ENCODE data around the gene STAT6. TPM values are rescaled to one million over a fixed set of nuclear protein-coding genes. Genes with fewer than 3 reads are reported as not detected.

The STAT6 gene
- total and polyA plus RNA-seq, 2 donors (not counting 1 experiment from before 2014, with no cell fraction given), result 103 to 123 TPM

DNA sequence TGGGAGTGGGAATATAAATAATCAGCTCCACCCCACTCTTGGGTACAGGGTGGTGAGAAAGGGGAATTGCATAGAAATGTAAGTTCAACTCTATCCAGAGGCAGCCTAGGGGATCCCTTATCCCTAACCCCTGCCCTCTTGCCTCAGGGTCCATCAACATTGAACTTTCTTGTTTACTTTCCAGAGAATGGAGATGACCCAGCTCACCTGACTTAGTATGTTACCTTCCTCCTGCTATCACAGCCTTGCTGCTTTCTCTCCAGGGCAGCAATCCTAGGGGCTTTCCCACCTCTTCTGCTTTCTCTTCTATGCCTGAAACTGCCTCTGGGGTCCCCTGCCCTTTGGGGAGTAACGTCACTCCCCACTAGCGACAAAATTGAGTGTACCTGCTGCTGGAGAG is 19.8 kb upstream of the STAT6 start:
- peak overlapping the region; percentile 13 for H3K9ac ChIP-seq (ENCODE audit: insufficient read depth, low read length)
- H3K4me1 ChIP-seq (ENCODE audit: control insufficient read depth, extremely low read depth, insufficient read depth, low read length), result peaks cover 50% of the 10 kb centered on the region
- peaks cover 71% of the 10 kb centered on the region for H3K79me2 ChIP-seq (ENCODE audit: control insufficient read depth, insufficient read depth, low read length)
- no peak overlapping the region for H2AFZ ChIP-seq (ENCODE audit: low read length)
- peak overlapping the region; percentile 70 to 95 (median 91) for H3K4me3 ChIP-seq (replicated peaks in 1 of 4; ENCODE audit: control extremely low read depth in 1 of 4, insufficient read depth in 1 of 4, low read depth in 3 of 4, low read length in 4 of 4)
- H3K36me3 ChIP-seq (ENCODE audit: control insufficient read depth, insufficient read depth, low read length), result peaks cover 4% of the 10 kb centered on the region
- no peaks in the 10 kb centered on the region for H3K9me3 ChIP-seq (ENCODE audit: control insufficient read depth, insufficient read depth, low read depth, low read length)
- peak overlapping the region; percentile 95 for H3K4me2 ChIP-seq (ENCODE audit: extremely low read depth, insufficient read depth, low read length)
- H4K20me1 ChIP-seq (ENCODE audit: control insufficient read depth, extremely low read depth, insufficient read depth, low read length), result no peaks in the 10 kb centered on the region
- no peaks in the 10 kb centered on the region for H3K27me3 ChIP-seq (ENCODE audit: control insufficient read depth, insufficient read depth, low read length)
- TF ChIP-seq, protein P1, sequence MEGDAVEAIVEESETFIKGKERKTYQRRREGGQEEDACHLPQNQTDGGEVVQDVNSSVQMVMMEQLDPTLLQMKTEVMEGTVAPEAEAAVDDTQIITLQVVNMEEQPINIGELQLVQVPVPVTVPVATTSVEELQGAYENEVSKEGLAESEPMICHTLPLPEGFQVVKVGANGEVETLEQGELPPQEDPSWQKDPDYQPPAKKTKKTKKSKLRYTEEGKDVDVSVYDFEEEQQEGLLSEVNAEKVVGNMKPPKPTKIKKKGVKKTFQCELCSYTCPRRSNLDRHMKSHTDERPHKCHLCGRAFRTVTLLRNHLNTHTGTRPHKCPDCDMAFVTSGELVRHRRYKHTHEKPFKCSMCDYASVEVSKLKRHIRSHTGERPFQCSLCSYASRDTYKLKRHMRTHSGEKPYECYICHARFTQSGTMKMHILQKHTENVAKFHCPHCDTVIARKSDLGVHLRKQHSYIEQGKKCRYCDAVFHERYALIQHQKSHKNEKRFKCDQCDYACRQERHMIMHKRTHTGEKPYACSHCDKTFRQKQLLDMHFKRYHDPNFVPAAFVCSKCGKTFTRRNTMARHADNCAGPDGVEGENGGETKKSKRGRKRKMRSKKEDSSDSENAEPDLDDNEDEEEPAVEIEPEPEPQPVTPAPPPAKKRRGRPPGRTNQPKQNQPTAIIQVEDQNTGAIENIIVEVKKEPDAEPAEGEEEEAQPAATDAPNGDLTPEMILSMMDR (conservative IDR thresholded peaks at IDR 0.05 in 1 of 2, IDR thresholded peaks at IDR 0.05 in 1 of 2; ENCODE audit: low read depth in 1 of 2, low read length in 2 of 2), result no peak
- no peak for TF ChIP-seq EZH2 (IDR thresholded peaks at IDR 0.05; ENCODE audit: low read length, missing control alignments)
- no peak for DNase-seq (ENCODE audit: low read depth in 2 of 2)
- H3K27ac ChIP-seq (ENCODE audit: insufficient read depth, low read length), result peak overlapping the region; percentile 73

DNA sequence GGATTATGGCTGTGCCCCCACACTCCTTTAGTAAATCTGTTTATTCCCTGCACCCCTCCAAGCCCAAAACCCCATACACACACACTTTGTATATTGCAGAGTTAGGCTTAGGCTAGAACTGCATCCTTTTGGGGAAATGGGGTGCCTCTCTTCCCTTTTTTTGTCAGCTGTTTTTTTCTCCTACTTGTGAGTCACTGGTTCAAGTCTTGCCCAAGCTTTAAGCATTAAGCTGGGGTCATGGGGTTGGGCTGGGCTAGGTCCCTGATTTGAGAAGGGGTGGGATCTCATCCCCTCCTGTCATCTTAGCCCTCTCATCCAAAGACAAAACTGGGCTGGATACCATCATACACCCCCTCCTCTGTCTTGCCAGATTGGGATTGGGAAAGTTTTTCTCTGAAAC is 18.7 kb upstream of the STAT6 start:
- peak overlapping the region; percentile 70 to 95 (median 91) for H3K4me3 ChIP-seq (replicated peaks in 1 of 4; ENCODE audit: control extremely low read depth in 1 of 4, insufficient read depth in 1 of 4, low read depth in 3 of 4, low read length in 4 of 4)
- DNase-seq (ENCODE audit: low read depth in 2 of 2), result peak in 1 of 2 donors; percentile 57
- H2AFZ ChIP-seq (ENCODE audit: low read length), result no peak overlapping the region
- TF ChIP-seq, protein P1 (conservative IDR thresholded peaks at IDR 0.05 in 1 of 2, IDR thresholded peaks at IDR 0.05 in 1 of 2; ENCODE audit: low read depth in 1 of 2, low read length in 2 of 2), result no peak
- no peak for TF ChIP-seq EZH2 (IDR thresholded peaks at IDR 0.05; ENCODE audit: low read length, missing control alignments)
- no peaks in the 10 kb centered on the region for H3K27me3 ChIP-seq (ENCODE audit: control insufficient read depth, insufficient read depth, low read length)
- peaks cover 40% of the 10 kb centered on the region for H3K4me1 ChIP-seq (ENCODE audit: control insufficient read depth, extremely low read depth, insufficient read depth, low read length)
- H3K9ac ChIP-seq (ENCODE audit: insufficient read depth, low read length), result peak overlapping the region; percentile 77
- peaks cover 4% of the 10 kb centered on the region for H3K36me3 ChIP-seq (ENCODE audit: control insufficient read depth, insufficient read depth, low read length)
- H4K20me1 ChIP-seq (ENCODE audit: control insufficient read depth, extremely low read depth, insufficient read depth, low read length), result no peaks in the 10 kb centered on the region
- no peaks in the 10 kb centered on the region for H3K9me3 ChIP-seq (ENCODE audit: control insufficient read depth, insufficient read depth, low read depth, low read length)
- H3K79me2 ChIP-seq (ENCODE audit: control insufficient read depth, insufficient read depth, low read length), result peaks cover 61% of the 10 kb centered on the region
- peak overlapping the region; percentile 73 for H3K27ac ChIP-seq (ENCODE audit: insufficient read depth, low read length)
- H3K4me2 ChIP-seq (ENCODE audit: extremely low read depth, insufficient read depth, low read length), result peak overlapping the region; percentile 95

DNA sequence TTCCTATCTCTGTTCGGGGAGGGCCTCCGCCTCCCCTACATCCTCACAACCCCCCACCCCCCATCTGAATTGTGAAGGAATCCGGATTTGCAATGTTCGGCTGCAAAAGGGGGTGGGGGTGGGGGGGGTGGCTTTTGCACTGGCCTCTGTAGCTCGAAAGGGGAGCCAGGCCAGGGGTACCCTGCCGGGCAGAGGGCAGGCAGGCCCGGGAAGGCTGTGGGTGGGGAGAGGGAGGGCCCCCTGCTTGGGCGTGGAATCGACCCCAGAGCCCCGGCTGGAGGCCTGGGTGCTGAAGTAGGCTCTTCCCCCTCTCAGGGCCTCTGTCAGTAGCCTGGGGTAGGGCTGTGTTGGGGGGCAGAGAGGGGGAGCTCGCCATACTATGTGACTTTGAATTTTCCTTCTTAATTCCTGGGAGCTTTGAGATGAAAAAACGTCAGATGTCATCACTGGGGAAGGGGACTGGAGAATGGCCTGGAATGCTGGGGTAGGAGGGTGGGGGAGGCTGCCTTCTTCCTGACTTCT is 18.2 kb upstream of the STAT6 start:
- no peaks in the 10 kb centered on the region for H3K9me3 ChIP-seq (ENCODE audit: control insufficient read depth, insufficient read depth, low read depth, low read length)
- no peaks in the 10 kb centered on the region for H4K20me1 ChIP-seq (ENCODE audit: control insufficient read depth, extremely low read depth, insufficient read depth, low read length)
- peak overlapping the region; percentile 77 for H3K9ac ChIP-seq (ENCODE audit: insufficient read depth, low read length)
- H3K36me3 ChIP-seq (ENCODE audit: control insufficient read depth, insufficient read depth, low read length), result peaks cover 4% of the 10 kb centered on the region
- no peak for TF ChIP-seq EZH2 (IDR thresholded peaks at IDR 0.05; ENCODE audit: low read length, missing control alignments)
- H3K4me3 ChIP-seq (replicated peaks in 1 of 4; ENCODE audit: control extremely low read depth in 1 of 4, insufficient read depth in 1 of 4, low read depth in 3 of 4, low read length in 4 of 4), result peak overlapping the region; percentile 70 to 95 (median 91)
- peak overlapping the region; percentile 73 for H3K27ac ChIP-seq (ENCODE audit: insufficient read depth, low read length)
- H3K79me2 ChIP-seq (ENCODE audit: control insufficient read depth, insufficient read depth, low read length), result peaks cover 58% of the 10 kb centered on the region
- DNase-seq (ENCODE audit: low read depth in 2 of 2), result no peak
- H3K27me3 ChIP-seq (ENCODE audit: control insufficient read depth, insufficient read depth, low read length), result no peaks in the 10 kb centered on the region
- peaks cover 39% of the 10 kb centered on the region for H3K4me1 ChIP-seq (ENCODE audit: control insufficient read depth, extremely low read depth, insufficient read depth, low read length)
- H2AFZ ChIP-seq (ENCODE audit: low read length), result no peak overlapping the region
- peak overlapping the region; percentile 95 for H3K4me2 ChIP-seq (ENCODE audit: extremely low read depth, insufficient read depth, low read length)
